ENCODE measurements around the gene PSMC1.

Gene PSMC1

GRCh38 chr14:90280096-90280495 lies 23.7 kb downstream of the PSMC1 start:
- no peak for DNase-seq (ENCODE audit: low read depth in 1 of 2, low spot score in 1 of 2)
- TF ChIP-seq REST (IDR thresholded peaks at IDR 0.05; ENCODE audit: insufficient replicate concordance, low read depth) (no peak), CTCF (IDR thresholded peaks at IDR 0.05; ENCODE audit: insufficient read depth, low read length) (no peak), SPI1 (IDR thresholded peaks at IDR 0.05; ENCODE audit: borderline replicate concordance, low read depth) (no peak), POLR2AphosphoS5 (IDR thresholded peaks at IDR 0.05; ENCODE audit: low read depth) (no peak), GABPA (IDR thresholded peaks at IDR 0.05; ENCODE audit: low read depth) (no peak)
- no peak overlapping the region for H3K27ac ChIP-seq (replicated peaks)
- H3K27me3 ChIP-seq (ENCODE audit: insufficient read depth, poor library complexity, severe bottlenecking), result no peaks in the 10 kb centered on the region
- H3K4me3 ChIP-seq (replicated peaks; ENCODE audit: insufficient read depth, low read length), result no peak overlapping the region

- Histone ChIP-seq H3K27ac (replicated peaks) (no peak overlapping the region), H3K4me3 (replicated peaks; ENCODE audit: insufficient read depth, low read length) (no peak overlapping the region), H3K27me3 (ENCODE audit: insufficient read depth, poor library complexity, severe bottlenecking) (no peaks in the 10 kb centered on the region)
- no peak for DNase-seq (ENCODE audit: low read depth in 1 of 2, low spot score in 1 of 2)
- TF ChIP-seq CTCF (IDR thresholded peaks at IDR 0.05; ENCODE audit: insufficient read depth, low read length) (no peak), GABPA (IDR thresholded peaks at IDR 0.05; ENCODE audit: low read depth) (no peak), SPI1 (IDR thresholded peaks at IDR 0.05; ENCODE audit: borderline replicate concordance, low read depth) (no peak), REST (IDR thresholded peaks at IDR 0.05; ENCODE audit: insufficient replicate concordance, low read depth) (no peak)
Measured at GRCh38 chr14:90281261-90281660, 24.9 kb downstream of the PSMC1 start.

- Histone ChIP-seq H3K27me3 (ENCODE audit: insufficient read depth, poor library complexity, severe bottlenecking) (no peaks in the 10 kb centered on the region), H3K4me3 (replicated peaks; ENCODE audit: insufficient read depth, low read length) (no peak overlapping the region), H3K27ac (replicated peaks) (no peak overlapping the region)
- DNase-seq (ENCODE audit: low read depth in 1 of 2, low spot score in 1 of 2), result no peak
- TF ChIP-seq POLR2AphosphoS5 (IDR thresholded peaks at IDR 0.05; ENCODE audit: low read depth) (no peak), SPI1 (IDR thresholded peaks at IDR 0.05; ENCODE audit: borderline replicate concordance, low read depth) (no peak), CTCF (IDR thresholded peaks at IDR 0.05; ENCODE audit: insufficient read depth, low read length) (no peak), REST (IDR thresholded peaks at IDR 0.05; ENCODE audit: insufficient replicate concordance, low read depth) (no peak), GABPA (IDR thresholded peaks at IDR 0.05; ENCODE audit: low read depth) (no peak)
Measured at GRCh38 chr14:90281756-90282155, 25.4 kb downstream of the PSMC1 start.
